CD14-positive monocyte (primary cell): ENCODE data around the gene TMEM144. TPM values are rescaled to one million over a fixed set of nuclear protein-coding genes. Genes with fewer than 3 reads are reported as not detected.
A peak's percentile ranks its signal among the peaks of the same experiment; 100 is the strongest.

Source experiments
- DNase-seq, 3 donors: peaks; one replicate each; pipeline ENCODE4 v3.0.0-alpha.2; 2011 to 2022
- H2AFZ ChIP-seq: 2 replicates; pipeline ENCODE4 v1.6.0; 2012; ENCODE audit warnings: mild to moderate bottlenecking, low read depth, low read length, inconsistent platforms; ENCODE audit not compliant: insufficient read depth, poor library complexity, severe bottlenecking
- H3K27ac ChIP-seq, 2 donors: 1 replicate in 1 of 2; 2 replicates in 1 of 2; pipeline ENCODE4 v1.5.1; 2012 to 2013; ENCODE audit warnings: low read length in 2 of 2, control low read depth in 1 of 2, inconsistent platforms in 1 of 2, low read depth in 1 of 2, mild to moderate bottlenecking in 1 of 2
- H3K27me3 ChIP-seq, 2 donors: one replicate each; pipeline versions ENCODE4 v1.6.0 to v1.6.1; 2011 to 2013; ENCODE audit warnings: low read length in 2 of 2; ENCODE audit not compliant: control insufficient read depth in 2 of 2, insufficient read depth in 2 of 2
- H3K36me3 ChIP-seq, 2 donors: replicated peaks in 1 of 2; 1 replicate in 1 of 2; 2 replicates in 1 of 2; pipeline versions ENCODE4 v1.5.1 to v1.6.1; 2012 to 2013; ENCODE audit warnings: low read length in 2 of 2, control low read depth in 1 of 2, inconsistent platforms in 1 of 2, mild to moderate bottlenecking in 1 of 2; ENCODE audit not compliant: insufficient read depth in 2 of 2, control insufficient read depth in 1 of 2
- H3K4me1 ChIP-seq, 2 donors: 1 replicate in 1 of 2; 2 replicates in 1 of 2; pipeline versions ENCODE4 v1.5.1 to v1.6.1; 2012 to 2013; ENCODE audit warnings: low read length in 2 of 2, control low read depth in 1 of 2, inconsistent platforms in 1 of 2, mild to moderate bottlenecking in 1 of 2, moderate library complexity in 1 of 2; ENCODE audit not compliant: insufficient read depth in 2 of 2, control insufficient read depth in 1 of 2
- H3K4me2 ChIP-seq: replicated peaks from 2 replicates; pipeline ENCODE3; 2012; ENCODE audit warnings: low read length, moderate library complexity, mild to moderate bottlenecking; ENCODE audit not compliant: poor library complexity, severe bottlenecking; ENCODE audit errors: extremely low read depth
- H3K4me3 ChIP-seq, 3 experiments: fragments of 200-600 bp in 1 of 3; sonication (generic) in 1 of 3; replicated peaks in 1 of 3; 1 replicate in 2 of 3; 2 replicates in 1 of 3; pipeline ENCODE4 v1.5.1; 2011 to 2013; ENCODE audit warnings: low read length in 3 of 3, mild to moderate bottlenecking in 3 of 3, control low read depth in 2 of 3, low read depth in 2 of 3, inconsistent platforms in 1 of 3, moderate library complexity in 1 of 3
- H3K79me2 ChIP-seq: 2 replicates; pipeline ENCODE4 v1.6.0; 2012; ENCODE audit warnings: mild to moderate bottlenecking, control low read depth, inconsistent platforms, low read length, moderate library complexity; ENCODE audit not compliant: insufficient read depth
- H3K9ac ChIP-seq: 2 replicates; pipeline ENCODE4 v1.6.0; 2017; ENCODE audit warnings: low read length, mild to moderate bottlenecking; ENCODE audit not compliant: insufficient read depth, poor library complexity, severe bottlenecking
- H3K9me3 ChIP-seq, 2 donors: replicated peaks in 1 of 2; 1 replicate in 1 of 2; 2 replicates in 1 of 2; pipeline versions ENCODE4 v1.5.1 to v1.6.1; 2012 to 2013; ENCODE audit warnings: low read length in 2 of 2, control low read depth in 1 of 2; ENCODE audit not compliant: control insufficient read depth in 1 of 2, insufficient read depth in 1 of 2
- H4K20me1 ChIP-seq: 2 replicates; pipeline ENCODE4 v1.6.0; 2012; ENCODE audit warnings: mild to moderate bottlenecking, low read length, control low read depth, moderate library complexity; ENCODE audit not compliant: insufficient read depth
- H3K27ac Mint-ChIP-seq, 7 donors: one replicate each; pipeline ENCODE4 v1.8.0; 2020; ENCODE audit warnings: mild to moderate bottlenecking in 7 of 7, mixed read lengths in 7 of 7, moderate library complexity in 6 of 7, inconsistent platforms in 2 of 7
- H3K27me3 Mint-ChIP-seq, 3 donors: one replicate each; pipeline ENCODE4 v1.8.0; 2021 to 2022; ENCODE audit warnings: low read depth in 3 of 3, mild to moderate bottlenecking in 3 of 3, mixed read lengths in 3 of 3, moderate library complexity in 3 of 3, inconsistent platforms in 1 of 3
- H3K36me3 Mint-ChIP-seq, 2 donors: one replicate each; pipeline ENCODE4 v1.8.0; 2020; ENCODE audit warnings: mixed read lengths in 2 of 2, inconsistent platforms in 1 of 2, mild to moderate bottlenecking in 1 of 2
- H3K4me1 Mint-ChIP-seq: one replicate; pipeline ENCODE4 v1.8.0; 2020; ENCODE audit warnings: mild to moderate bottlenecking, mixed read lengths
- H3K4me3 Mint-ChIP-seq, 2 donors: one replicate each; pipeline ENCODE4 v1.8.0; 2020; ENCODE audit warnings: mild to moderate bottlenecking in 2 of 2, mixed read lengths in 2 of 2, moderate library complexity in 1 of 2
- H3K9me3 Mint-ChIP-seq, 7 donors: one replicate each; pipeline ENCODE4 v1.8.0; 2020 to 2022; ENCODE audit warnings: mixed read lengths in 7 of 7, mild to moderate bottlenecking in 6 of 7, moderate library complexity in 6 of 7, inconsistent platforms in 2 of 7
- WGBS: methylation state at CpG from one replicate; pipeline ENCODE4 v1.1.5; 2013; ENCODE audit warnings: missing lambda C conversion rate; ENCODE audit not compliant: insufficient coverage; 5-methylcytosine and 5-hydroxymethylcytosine counted together
- intact Hi-C, 2 donors: fragments of 100-400 bp; cut with micrococcal nuclease; formaldehyde crosslinking; loops; one replicate each; pipeline versions ENCODE4 v1.15.0 to v1.15.1; 2023
- polyA plus RNA-seq, 3 donors: library from polyadenylated mRNA; depleted of rRNA in 1 of 3; unstranded in 2 of 3; stranded (reverse) in 1 of 3; fragments of 300-500 nt in 2 of 3; fragments of >200 nt in 1 of 3; fragmentation: Illumina TruSeq in 2 of 3; gene quantifications; 1 replicate in 2 of 3; 2 replicates in 1 of 3; pipeline ENCODE4 v1.2.3, GENCODE V29; 2012 to 2021
- TF ChIP-seq, protein P1 (sequence below): fragments of 200-600 bp; IDR thresholded peaks from one replicate; pipeline ENCODE4 v1.8.0; 2022; ENCODE audit warnings: antibody characterized with exemption, mild to moderate bottlenecking

Gene TMEM144
- polyA plus RNA-seq, 3 donors: 1.0 to 27.9 (median 1.5) TPM

DNA sequence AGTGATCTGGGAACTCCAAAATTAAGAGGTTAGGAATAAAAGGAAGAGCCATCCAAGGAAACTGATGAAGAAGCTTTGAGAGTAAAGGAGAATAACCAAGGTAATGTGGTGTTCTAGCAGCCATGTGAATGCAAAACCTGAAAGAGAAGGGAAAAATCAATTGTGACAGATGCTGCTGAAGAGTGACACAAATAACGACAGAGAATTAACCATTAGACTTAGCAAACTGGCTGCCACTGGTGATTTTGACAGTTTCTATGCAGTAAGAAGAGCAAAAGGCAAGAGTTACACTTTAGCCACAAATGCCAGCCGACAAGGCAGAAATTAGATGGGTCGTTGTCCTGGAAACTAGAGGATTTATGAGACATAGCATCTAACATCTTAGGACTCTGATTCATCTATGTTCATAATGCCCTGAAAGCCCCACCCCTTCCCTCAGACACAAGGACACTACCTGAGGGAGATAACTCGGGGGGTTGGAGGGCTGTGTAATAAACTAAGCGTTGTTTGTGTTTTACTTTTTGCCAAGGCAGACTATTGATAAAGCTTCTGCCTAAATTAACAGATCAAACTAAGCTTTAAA is 13.0 kb upstream of the TMEM144 start:
- Histone ChIP-seq H3K79me2 (no peaks in the 10 kb centered on the region), H3K27ac (no peak overlapping the region), H3K4me1 (peaks cover 10 to 12% of the 10 kb centered on the region in 2 donors), H3K4me2 (no peak overlapping the region), H3K27me3 (no peaks in the 10 kb centered on the region), H3K9me3 (no peaks in the 10 kb centered on the region), H4K20me1 (no peaks in the 10 kb centered on the region), H2AFZ (no peak overlapping the region), H3K36me3 (peaks cover 15 to 83% of the 10 kb centered on the region in 2 donors), H3K9ac (no peak overlapping the region), H3K4me3 (no peak overlapping the region)
- TF ChIP-seq, protein P1, sequence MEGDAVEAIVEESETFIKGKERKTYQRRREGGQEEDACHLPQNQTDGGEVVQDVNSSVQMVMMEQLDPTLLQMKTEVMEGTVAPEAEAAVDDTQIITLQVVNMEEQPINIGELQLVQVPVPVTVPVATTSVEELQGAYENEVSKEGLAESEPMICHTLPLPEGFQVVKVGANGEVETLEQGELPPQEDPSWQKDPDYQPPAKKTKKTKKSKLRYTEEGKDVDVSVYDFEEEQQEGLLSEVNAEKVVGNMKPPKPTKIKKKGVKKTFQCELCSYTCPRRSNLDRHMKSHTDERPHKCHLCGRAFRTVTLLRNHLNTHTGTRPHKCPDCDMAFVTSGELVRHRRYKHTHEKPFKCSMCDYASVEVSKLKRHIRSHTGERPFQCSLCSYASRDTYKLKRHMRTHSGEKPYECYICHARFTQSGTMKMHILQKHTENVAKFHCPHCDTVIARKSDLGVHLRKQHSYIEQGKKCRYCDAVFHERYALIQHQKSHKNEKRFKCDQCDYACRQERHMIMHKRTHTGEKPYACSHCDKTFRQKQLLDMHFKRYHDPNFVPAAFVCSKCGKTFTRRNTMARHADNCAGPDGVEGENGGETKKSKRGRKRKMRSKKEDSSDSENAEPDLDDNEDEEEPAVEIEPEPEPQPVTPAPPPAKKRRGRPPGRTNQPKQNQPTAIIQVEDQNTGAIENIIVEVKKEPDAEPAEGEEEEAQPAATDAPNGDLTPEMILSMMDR: no peak
- H3K27ac Mint-ChIP-seq: peak overlapping the region in 1 of 7 donors; percentile 0
- intact Hi-C loops: loop anchor here in 1 of 2 donors (5.0 kb wide), 1 partner anchor 55 kb away; no protein-coding TSS in a partner anchor
- no peak overlapping the region for H3K4me3 Mint-ChIP-seq
- peaks cover 15% of the 10 kb centered on the region for H3K4me1 Mint-ChIP-seq
- WGBS: 80% methylated on average over 1 of the region's 5 CpGs
- no peaks in the 10 kb centered on the region for H3K9me3 Mint-ChIP-seq
- DNase-seq: no peak
- H3K27me3 Mint-ChIP-seq: no peaks in the 10 kb centered on the region
- H3K36me3 Mint-ChIP-seq: peaks cover 62 to 80% of the 10 kb centered on the region in 2 donors

DNA sequence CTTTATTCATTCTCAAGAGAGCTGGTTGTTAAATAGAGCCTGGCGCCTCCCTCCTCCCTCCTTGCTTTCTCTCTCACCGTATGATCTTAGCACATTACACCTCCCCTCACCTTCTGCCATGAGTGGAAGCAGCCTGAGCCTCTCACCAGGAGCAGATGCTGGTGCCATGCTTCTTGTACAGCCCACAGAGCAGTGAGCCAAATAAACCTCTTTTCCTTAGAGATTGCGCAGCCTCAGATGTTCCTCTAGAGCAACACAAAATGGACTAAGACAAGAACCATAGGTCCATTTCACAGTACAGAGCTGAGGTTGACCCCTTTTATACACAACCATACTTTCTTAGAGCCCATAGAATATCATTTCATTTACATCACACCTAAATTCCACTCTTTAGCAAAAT is 10.1 kb upstream of the TMEM144 start:
- Histone ChIP-seq H3K27me3 (no peaks in the 10 kb centered on the region), H3K4me1 (peaks cover 15 to 22% of the 10 kb centered on the region in 2 donors), H3K4me2 (no peak overlapping the region), H3K27ac (no peak overlapping the region), H4K20me1 (no peaks in the 10 kb centered on the region), H3K79me2 (no peaks in the 10 kb centered on the region), H2AFZ (no peak overlapping the region), H3K4me3 (no peak overlapping the region), H3K9ac (no peak overlapping the region), H3K36me3 (peaks cover 15 to 77% of the 10 kb centered on the region in 2 donors), H3K9me3 (no peaks in the 10 kb centered on the region)
- peak overlapping the region in 2 of 7 donors; percentile 6 to 9 for H3K27ac Mint-ChIP-seq
- peaks cover 56 to 71% of the 10 kb centered on the region in 2 donors for H3K36me3 Mint-ChIP-seq
- peaks cover 0 to 3% (median 0%) of the 10 kb centered on the region in 7 donors for H3K9me3 Mint-ChIP-seq
- H3K27me3 Mint-ChIP-seq: no peaks in the 10 kb centered on the region
- no peak overlapping the region for H3K4me3 Mint-ChIP-seq
- intact Hi-C loops: no loop called here
- H3K4me1 Mint-ChIP-seq: peaks cover 19% of the 10 kb centered on the region
- WGBS: 100% methylated on average over 3 of the region's 3 CpGs
- TF ChIP-seq, protein P1: no peak
- no peak for DNase-seq
